GM10266 (cell line): Measurements from ENCODE around the gene AHDC1.

Experiments
- DNase-seq: peaks from one replicate; pipeline ENCODE4 v3.0.0; 2012; ENCODE audit errors: extremely low spot score
- TF ChIP-seq, protein P1 (sequence below): IDR thresholded peaks from 2 replicates; pipeline ENCODE4 v1.5.1; 2012; ENCODE audit warnings: mild to moderate bottlenecking, low read depth; ENCODE audit not compliant: control insufficient read depth, insufficient read depth; ENCODE audit errors: missing control alignments

Gene AHDC1

DNA sequence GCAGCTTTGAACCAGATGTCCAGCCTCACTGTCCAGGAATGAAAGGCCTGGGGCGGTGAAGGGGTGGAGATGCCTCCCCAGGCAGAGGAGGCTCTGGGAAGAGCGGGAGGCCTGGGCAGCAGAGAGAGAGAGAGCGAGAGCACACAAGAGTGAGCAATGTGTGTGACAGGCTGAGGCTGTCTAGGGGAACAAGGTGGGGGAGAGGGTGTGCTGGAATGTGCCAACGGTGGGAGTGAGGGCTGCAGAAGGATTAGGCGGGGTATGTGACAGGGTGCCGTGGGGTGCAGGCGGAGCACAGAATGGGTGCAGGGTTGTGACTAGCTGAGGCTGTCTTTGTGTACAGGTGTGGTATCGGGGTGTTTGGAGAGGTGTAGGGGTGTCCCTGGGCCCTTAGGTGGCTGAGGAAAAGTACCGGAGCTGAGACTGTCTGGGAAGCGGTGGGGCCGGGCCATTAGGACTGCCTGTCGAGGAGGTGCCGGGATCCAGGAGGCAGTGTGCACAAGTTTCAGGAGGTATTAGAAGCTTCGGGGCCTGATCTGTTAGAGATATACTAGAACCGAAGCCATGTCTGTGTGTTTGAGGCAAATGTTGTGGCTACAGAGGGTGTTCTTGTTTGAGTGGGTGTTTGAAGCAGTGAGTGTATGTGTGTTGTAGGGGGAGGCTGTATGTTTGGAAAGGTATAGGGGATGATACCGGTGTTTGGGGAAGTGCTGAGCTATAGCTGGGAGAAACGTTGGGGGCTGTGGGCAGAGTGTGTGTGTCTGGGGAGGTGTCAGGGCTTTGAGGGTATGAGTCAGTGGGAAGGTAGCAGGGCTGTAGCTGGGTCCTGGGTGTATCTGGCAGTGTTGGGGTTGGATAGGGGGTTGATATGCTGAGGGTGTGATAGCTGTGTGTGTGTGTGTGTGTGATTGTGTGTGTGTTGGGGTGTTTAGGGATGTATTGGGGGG lies 9.1 kb downstream of the AHDC1 start:
- DNase-seq: no peak
- TF ChIP-seq, protein P1, sequence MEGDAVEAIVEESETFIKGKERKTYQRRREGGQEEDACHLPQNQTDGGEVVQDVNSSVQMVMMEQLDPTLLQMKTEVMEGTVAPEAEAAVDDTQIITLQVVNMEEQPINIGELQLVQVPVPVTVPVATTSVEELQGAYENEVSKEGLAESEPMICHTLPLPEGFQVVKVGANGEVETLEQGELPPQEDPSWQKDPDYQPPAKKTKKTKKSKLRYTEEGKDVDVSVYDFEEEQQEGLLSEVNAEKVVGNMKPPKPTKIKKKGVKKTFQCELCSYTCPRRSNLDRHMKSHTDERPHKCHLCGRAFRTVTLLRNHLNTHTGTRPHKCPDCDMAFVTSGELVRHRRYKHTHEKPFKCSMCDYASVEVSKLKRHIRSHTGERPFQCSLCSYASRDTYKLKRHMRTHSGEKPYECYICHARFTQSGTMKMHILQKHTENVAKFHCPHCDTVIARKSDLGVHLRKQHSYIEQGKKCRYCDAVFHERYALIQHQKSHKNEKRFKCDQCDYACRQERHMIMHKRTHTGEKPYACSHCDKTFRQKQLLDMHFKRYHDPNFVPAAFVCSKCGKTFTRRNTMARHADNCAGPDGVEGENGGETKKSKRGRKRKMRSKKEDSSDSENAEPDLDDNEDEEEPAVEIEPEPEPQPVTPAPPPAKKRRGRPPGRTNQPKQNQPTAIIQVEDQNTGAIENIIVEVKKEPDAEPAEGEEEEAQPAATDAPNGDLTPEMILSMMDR: no peak

DNA sequence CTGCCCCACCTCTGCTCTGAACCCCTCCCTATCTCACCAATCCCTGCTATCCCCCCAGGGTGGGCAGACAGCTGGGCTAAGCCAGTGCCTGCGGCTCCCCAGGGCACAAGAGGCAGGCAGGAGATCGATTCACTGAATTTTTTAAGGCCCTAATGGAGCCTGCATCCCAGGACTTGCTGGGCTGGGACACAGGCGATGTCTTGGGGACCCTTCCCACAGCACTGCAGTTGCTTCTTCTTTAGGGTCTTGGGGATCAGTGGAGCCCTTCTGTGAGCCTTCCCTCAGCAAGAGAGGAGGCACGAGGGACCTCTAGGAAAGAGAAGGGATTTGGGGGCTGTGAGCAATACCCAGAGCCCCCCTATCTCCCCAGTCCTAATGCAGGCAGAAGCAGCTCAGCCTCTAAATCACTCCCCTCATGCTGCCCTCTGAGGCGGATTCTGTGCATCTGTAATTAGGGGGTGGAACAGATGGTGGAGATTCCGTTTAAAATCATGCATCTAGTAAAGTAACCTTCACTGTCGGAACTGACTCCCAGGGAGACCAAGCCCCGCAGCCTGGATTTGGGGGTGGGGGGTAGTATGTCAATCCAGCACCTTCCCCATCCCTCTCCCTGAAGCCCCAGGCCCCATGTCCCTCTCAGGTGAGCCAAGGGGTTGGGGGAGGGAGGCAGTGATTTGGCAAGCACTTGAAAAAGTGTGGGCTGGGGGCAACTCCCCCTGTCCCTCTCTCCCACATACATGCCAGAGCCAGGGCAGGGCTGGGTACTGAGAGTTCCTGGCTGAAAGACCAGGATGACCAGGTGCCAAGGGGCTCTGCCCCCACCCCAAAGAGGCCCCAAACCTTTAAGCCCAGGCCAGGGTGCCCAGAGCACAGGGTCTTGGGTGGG lies 10.0 kb downstream of the AHDC1 start:
- no peak for DNase-seq
- TF ChIP-seq, protein P1: no peak

DNA sequence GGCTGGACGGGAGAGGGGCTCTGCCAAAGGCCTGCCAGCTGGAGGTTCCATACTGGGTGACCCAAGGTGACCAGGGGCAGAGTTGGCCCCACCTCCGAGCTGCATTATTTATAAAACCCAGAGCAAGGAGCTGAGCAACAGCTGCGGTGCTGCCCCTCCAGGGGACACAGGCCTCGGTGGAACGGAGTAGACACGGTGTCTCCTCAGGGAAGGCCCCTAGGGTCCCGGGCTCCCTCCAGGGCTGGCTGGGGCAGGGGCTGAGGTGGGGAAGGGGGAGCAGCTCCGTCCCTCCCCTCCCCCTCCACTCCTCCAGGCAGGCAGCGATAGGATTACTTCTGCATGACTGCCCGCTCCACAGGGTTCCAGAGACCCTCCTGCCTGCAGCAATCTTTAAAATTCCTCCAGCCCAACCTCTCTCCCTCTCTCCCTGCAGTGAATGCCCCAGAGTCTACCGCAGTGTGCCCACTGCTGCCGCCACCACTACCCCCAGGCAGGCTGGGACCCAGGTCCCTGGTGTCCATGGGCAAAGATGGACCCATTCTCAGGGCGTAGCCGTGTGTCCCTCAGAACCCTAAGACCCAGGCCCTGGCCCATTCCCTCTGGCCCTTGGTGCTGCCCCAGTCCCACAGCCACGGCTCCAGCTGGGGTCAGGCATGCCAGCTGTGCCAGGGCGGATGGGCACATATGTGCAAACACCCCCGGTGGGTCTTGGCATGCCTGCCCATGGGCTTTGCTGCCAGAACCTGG lies 10.8 kb downstream of the AHDC1 start:
- TF ChIP-seq, protein P1: no peak

DNA sequence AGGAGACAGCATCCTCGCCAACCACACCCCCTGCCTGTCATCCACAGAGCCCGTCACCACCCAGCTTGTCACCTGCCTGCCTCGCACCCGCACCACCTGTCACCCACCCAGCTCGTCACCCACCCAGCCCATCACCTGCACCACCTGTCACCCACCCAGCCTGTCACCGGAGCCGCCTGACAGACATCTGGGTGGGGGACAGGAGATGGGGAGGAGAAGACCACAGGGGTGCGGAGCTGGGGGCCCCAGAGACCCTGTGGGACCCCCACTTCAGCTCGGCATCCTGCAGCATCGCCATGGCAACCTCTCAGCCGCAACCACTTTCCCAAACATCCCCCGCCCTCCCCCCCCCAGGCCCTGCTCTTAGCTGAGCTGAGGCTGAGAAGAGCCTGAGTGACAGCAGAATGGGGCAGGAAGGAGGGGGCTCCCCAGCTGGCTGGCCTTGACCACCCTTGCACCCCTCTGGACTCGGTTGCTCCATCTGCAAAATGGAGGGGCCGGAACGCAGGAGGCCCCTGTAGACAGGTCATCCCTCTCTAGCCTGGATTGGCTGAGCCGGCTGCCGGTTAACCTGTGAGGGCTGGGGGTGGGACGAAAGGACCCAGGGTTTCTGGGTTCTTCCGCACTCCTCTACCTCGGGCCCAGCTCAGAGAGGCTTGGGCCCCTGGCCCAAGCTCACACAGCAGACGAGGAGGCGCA lies 11.6 kb downstream of the AHDC1 start:
- TF ChIP-seq, protein P1: no peak
- no peak for DNase-seq

More for the DNA sequence above, 10.8 kb downstream of the AHDC1 start:
- DNase-seq: no peak

DNA sequence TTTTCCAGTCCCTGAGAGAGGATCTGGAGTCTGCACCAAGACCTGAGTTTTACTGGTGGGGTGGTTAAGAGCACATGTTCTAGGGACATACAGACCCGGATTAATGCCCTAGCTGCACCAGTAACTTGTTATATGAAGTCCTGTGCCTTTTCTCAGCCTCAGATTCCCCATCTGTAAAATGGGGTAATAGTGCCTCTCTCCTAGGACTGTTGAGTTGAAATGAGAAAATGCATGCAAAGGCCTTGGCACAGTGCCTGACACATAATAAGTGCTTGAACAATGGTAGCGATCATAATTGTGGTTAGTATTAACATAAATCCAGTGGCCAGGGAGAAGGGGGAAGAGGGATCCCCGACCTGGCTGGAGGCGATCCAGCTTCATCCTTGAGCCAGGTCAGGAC lies 12.3 kb downstream of the AHDC1 start:
- TF ChIP-seq, protein P1: no peak
- DNase-seq: no peak

DNA sequence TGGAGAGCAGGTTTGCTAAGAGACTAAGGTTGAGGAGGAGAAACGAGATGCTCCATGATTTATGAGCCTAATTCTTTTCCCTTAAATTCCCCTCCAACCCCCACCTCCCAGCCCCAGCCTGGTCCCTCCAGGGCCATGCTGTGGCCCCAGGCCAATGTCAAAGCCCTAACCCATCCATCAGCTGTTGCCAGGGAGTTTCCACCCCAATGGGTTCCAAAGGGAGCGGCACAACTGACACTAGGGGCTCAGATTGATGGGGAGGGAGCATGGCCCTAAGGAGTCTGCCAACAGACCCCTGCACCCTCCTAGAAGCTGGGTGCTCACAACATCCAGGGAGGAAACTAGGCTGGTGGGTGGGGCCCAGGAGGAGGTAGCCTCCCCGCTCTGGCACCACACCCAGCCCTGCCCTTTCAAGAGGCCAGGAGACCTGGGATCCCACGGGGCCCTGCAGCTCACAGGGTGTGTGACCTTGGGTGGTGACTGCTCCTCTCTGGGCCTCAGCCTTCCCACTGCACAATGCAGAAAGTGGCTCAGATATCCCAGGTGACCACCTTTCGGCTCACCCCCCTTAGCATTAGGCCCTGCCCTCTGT lies 12.9 kb downstream of the AHDC1 start:
- no peak for DNase-seq
- TF ChIP-seq, protein P1: no peak
